ENCODE results near the gene GPLD1. TPM values are rescaled to one million over a fixed set of nuclear protein-coding genes. Genes with fewer than 3 reads are reported as not detected.
A peak's percentile ranks its signal among the peaks of the same experiment; 100 is the strongest.

Gene GPLD1
- total and polyA plus RNA-seq, 9 of the 15 experiments (the other 6 are each of a cell fraction or from before 2014, with no cell fraction given): 0.11 to 1.3 (median 0.82) TPM

DNA sequence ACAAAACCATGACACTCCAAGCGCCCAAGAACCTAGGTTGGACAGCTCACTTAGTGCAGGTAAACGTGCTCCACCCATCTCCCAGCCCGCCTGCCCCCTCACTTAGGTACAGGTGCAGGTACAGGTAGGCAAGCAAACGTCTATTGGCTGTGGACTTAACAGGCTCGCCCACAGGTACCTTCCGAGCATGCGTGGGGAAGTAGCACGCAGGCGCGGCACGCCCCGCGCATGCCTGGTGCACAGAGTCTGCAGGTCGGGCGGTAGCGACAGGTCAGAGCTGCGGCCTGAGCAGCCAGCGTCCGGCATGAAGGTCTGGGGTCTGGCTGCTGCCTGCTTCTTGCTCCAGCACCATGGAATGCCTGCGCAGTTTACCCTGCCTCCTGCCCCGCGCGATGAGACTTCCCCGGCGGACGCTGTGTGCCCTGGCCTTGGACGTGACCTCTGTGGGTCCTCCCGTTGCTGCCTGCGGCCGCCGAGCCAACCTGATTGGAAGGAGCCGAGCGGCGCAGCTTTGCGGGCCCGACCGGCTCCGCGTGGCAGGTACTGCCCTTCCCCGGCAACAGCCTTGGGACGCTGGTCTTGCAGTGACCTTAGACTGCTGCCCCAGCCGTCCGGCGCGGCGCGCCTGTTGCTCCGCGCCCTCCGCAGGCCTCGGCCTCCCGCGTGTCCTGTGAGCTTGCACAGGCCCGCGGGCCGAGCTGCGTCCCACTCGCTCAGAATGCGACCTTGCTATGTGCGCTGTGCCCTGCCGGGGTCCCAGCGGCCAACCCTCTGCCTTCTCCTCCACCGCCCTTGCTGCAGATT is 86.5 kb downstream of the GPLD1 start, which contains the start of gene MRS2 (continued):
- TF ChIP-seq, protein P1, sequence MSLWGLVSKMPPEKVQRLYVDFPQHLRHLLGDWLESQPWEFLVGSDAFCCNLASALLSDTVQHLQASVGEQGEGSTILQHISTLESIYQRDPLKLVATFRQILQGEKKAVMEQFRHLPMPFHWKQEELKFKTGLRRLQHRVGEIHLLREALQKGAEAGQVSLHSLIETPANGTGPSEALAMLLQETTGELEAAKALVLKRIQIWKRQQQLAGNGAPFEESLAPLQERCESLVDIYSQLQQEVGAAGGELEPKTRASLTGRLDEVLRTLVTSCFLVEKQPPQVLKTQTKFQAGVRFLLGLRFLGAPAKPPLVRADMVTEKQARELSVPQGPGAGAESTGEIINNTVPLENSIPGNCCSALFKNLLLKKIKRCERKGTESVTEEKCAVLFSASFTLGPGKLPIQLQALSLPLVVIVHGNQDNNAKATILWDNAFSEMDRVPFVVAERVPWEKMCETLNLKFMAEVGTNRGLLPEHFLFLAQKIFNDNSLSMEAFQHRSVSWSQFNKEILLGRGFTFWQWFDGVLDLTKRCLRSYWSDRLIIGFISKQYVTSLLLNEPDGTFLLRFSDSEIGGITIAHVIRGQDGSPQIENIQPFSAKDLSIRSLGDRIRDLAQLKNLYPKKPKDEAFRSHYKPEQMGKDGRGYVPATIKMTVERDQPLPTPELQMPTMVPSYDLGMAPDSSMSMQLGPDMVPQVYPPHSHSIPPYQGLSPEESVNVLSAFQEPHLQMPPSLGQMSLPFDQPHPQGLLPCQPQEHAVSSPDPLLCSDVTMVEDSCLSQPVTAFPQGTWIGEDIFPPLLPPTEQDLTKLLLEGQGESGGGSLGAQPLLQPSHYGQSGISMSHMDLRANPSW (CRISPR knock-in tag; IDR thresholded peaks at IDR 0.05): peak; percentile 85
- 0 out of 2 replicates have a peak, but pooled peaks have one; percentile 37 for TF ChIP-seq BCOR (IDR thresholded peaks at IDR 0.05)
- TF ChIP-seq CCAR2 (IDR thresholded peaks at IDR 0.05; ENCODE audit: low read depth, low read length): no peak
- TF ChIP-seq PHF20 (IDR thresholded peaks at IDR 0.05; ENCODE audit: partially characterized antibody): peak; percentile 46
- TF ChIP-seq STAT5B (CRISPR knock-in tag; IDR thresholded peaks at IDR 0.05): no peak
- TF ChIP-seq FOXK2 (conservative IDR thresholded peaks at IDR 0.05 in 1 of 2, IDR thresholded peaks at IDR 0.05 in 1 of 2; ENCODE audit: low read depth in 2 of 2): 0 out of 4 replicates have a peak, but pooled peaks of 1 of the 2 experiments have one; percentile 24
- 0 out of 2 replicates have a peak, but pooled peaks have one; percentile 32 for TF ChIP-seq PHB (CRISPR knock-in tag; IDR thresholded peaks at IDR 0.05)
- peak; percentile 68; the same call in 1 of the 2 replicates for TF ChIP-seq ZNF77 (CRISPR knock-in tag; IDR thresholded peaks at IDR 0.05)
- TF ChIP-seq MEIS2 (IDR thresholded peaks at IDR 0.05; ENCODE audit: partially characterized antibody): peak; percentile 95
- no peak for TF ChIP-seq ZNF785 (CRISPR knock-in tag; IDR thresholded peaks at IDR 0.05)
- TF ChIP-seq ELF2 (CRISPR knock-in tag; IDR thresholded peaks at IDR 0.05): peak; percentile 33; the same call in 1 of the 2 replicates
- no peak for TF ChIP-seq SREBF1 (IDR thresholded peaks at IDR 0.05; ENCODE audit: borderline replicate concordance, low read depth, low read length)
- TF ChIP-seq, protein P2, sequence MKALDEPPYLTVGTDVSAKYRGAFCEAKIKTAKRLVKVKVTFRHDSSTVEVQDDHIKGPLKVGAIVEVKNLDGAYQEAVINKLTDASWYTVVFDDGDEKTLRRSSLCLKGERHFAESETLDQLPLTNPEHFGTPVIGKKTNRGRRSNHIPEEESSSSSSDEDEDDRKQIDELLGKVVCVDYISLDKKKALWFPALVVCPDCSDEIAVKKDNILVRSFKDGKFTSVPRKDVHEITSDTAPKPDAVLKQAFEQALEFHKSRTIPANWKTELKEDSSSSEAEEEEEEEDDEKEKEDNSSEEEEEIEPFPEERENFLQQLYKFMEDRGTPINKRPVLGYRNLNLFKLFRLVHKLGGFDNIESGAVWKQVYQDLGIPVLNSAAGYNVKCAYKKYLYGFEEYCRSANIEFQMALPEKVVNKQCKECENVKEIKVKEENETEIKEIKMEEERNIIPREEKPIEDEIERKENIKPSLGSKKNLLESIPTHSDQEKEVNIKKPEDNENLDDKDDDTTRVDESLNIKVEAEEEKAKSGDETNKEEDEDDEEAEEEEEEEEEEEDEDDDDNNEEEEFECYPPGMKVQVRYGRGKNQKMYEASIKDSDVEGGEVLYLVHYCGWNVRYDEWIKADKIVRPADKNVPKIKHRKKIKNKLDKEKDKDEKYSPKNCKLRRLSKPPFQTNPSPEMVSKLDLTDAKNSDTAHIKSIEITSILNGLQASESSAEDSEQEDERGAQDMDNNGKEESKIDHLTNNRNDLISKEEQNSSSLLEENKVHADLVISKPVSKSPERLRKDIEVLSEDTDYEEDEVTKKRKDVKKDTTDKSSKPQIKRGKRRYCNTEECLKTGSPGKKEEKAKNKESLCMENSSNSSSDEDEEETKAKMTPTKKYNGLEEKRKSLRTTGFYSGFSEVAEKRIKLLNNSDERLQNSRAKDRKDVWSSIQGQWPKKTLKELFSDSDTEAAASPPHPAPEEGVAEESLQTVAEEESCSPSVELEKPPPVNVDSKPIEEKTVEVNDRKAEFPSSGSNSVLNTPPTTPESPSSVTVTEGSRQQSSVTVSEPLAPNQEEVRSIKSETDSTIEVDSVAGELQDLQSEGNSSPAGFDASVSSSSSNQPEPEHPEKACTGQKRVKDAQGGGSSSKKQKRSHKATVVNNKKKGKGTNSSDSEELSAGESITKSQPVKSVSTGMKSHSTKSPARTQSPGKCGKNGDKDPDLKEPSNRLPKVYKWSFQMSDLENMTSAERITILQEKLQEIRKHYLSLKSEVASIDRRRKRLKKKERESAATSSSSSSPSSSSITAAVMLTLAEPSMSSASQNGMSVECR (CRISPR knock-in tag; IDR thresholded peaks at IDR 0.05): peak; percentile 87
- peak; percentile 17; the same call in 1 of the 2 replicates for TF ChIP-seq TCF3 (CRISPR knock-in tag; IDR thresholded peaks at IDR 0.05)
- peak; percentile 71; the same call in 1 of the 2 replicates for TF ChIP-seq POLR2AphosphoS5 (IDR thresholded peaks at IDR 0.05; ENCODE audit: control insufficient read depth, insufficient read depth, low read depth, low read length)
- TF ChIP-seq SIX5 (IDR thresholded peaks at IDR 0.05; ENCODE audit: borderline replicate concordance in 1 of 2, insufficient read depth in 1 of 2, low read depth in 1 of 2, low read length in 2 of 2): no peak
- peak; percentile 18; the same call in 1 of the 2 replicates for TF ChIP-seq ZBTB7A (IDR thresholded peaks at IDR 0.05; ENCODE audit: borderline replicate concordance, control insufficient read depth, low read depth, low read length)
- 0 out of 2 replicates have a peak, but pooled peaks have one; percentile 71 for TF ChIP-seq ATF6 (CRISPR knock-in tag; IDR thresholded peaks at IDR 0.05)
